Cardiac muscle cell (in vitro differentiated cells and primary cell): ENCODE results near the gene CCNB1IP1. TPM values are rescaled to one million over a fixed set of nuclear protein-coding genes. Genes with fewer than 3 reads are reported as not detected.
"Not testable (repeated sequence)": the region's sequence is repeated elsewhere in the genome, so short reads cannot be mapped to it uniquely, and the experiment has no call there.

Source experiments
- DNase-seq, 2 donors: peaks; one replicate each; pipeline versions ENCODE4 v3.0.0 to v3.0.0-alpha.2; 2010 to 2017; ENCODE audit warnings: low read depth in 1 of 2, low spot score in 1 of 2
- H3K27ac ChIP-seq: fragments of 200-600 bp; sonication (generic); 2 replicates; pipeline ENCODE4 v1.5.1; 2016
- H3K27me3 ChIP-seq: fragments of 200-600 bp; sonication (generic); 2 replicates; pipeline ENCODE4 v1.6.0; 2016; ENCODE audit warnings: control low read depth
- H3K36me3 ChIP-seq: fragments of 200-600 bp; sonication (generic); 2 replicates; pipeline ENCODE4 v1.5.1; 2016; ENCODE audit warnings: control low read depth
- H3K4me1 ChIP-seq: fragments of 200-600 bp; sonication (generic); 2 replicates; pipeline ENCODE4 v1.8.1; 2017; ENCODE audit warnings: low read depth, mild to moderate bottlenecking, mixed run types
- H3K4me3 ChIP-seq: fragments of 200-600 bp; sonication (generic); 2 replicates; pipeline ENCODE4 v1.5.1; 2016; ENCODE audit warnings: mild to moderate bottlenecking
- H3K9me3 ChIP-seq: fragments of 200-600 bp; sonication (generic); 2 replicates; pipeline ENCODE4 v1.5.1; 2017; ENCODE audit warnings: low read depth, mild to moderate bottlenecking, control low read depth
- CTCF ChIP-seq: IDR thresholded peaks from 2 replicates; pipeline ENCODE4 v1.5.1; 2012; ENCODE audit warnings: low read depth, mild to moderate bottlenecking, low read length
- polyA plus RNA-seq: library from polyadenylated mRNA; unstranded; fragments of >200 nt; fragmentation: Nextera tagmentation; extraction: Ambion mirVana; gene quantifications from 2 replicates; pipeline ENCODE4 v1.2.1, GENCODE V29; 2016
- total RNA-seq: library from RNA; depleted of rRNA; stranded (reverse); fragments of >200 nt; gene quantifications from 2 replicates; pipeline ENCODE4 v1.2.3, GENCODE V29; 2016

Gene CCNB1IP1
- total and polyA plus RNA-seq, 2 experiments from 2014 or later, result 63.7 to 152 TPM

- TF ChIP-seq CTCF, result no peak
- no peaks in the 10 kb centered on the region for H3K4me1 ChIP-seq
- H3K27ac ChIP-seq, result peak overlapping the region; percentile 90
- peak overlapping the region; percentile 66 for H3K4me3 ChIP-seq
- no peaks in the 10 kb centered on the region for H3K27me3 ChIP-seq
- peak in 1 of 2 donors; percentile 40 for DNase-seq
- H3K36me3 ChIP-seq, result peaks cover 14% of the 10 kb centered on the region
- H3K9me3 ChIP-seq, result no peaks in the 10 kb centered on the region
These were observed 10.8 kb upstream of the CCNB1IP1 start for GRCh38 chr14:20343862-20344220.

GRCh38 chr14:20343092-20343861 is 10.2 kb upstream of the CCNB1IP1 start, which contains the start of gene PARP2:
PARP2 (plus strand) TSS chr14:20343635; CDS start chr14:20343642, 7 bp downstream.
- peak within 1 kb of the TSS; percentile 66 for H3K4me3 ChIP-seq
- TF ChIP-seq CTCF, result no peak
- H3K4me1 ChIP-seq, result no peaks in the 10 kb centered on the region
- H3K27me3 ChIP-seq, result no peaks in the 10 kb centered on the region
- no peaks in the 10 kb centered on the region for H3K9me3 ChIP-seq
- H3K27ac ChIP-seq, result peak within 1 kb of the TSS; percentile 99
- H3K36me3 ChIP-seq, result peaks cover 11% of the 10 kb centered on the region
- DNase-seq, result peak; percentile 100

- H3K27ac ChIP-seq, result peak overlapping the region; percentile 99
- no peaks in the 10 kb centered on the region for H3K9me3 ChIP-seq
- H3K36me3 ChIP-seq, result peaks cover 3% of the 10 kb centered on the region
- TF ChIP-seq CTCF, result no peak
- no peak for DNase-seq
- peak overlapping the region; percentile 63 for H3K4me3 ChIP-seq
- H3K27me3 ChIP-seq, result no peaks in the 10 kb centered on the region
- no peaks in the 10 kb centered on the region for H3K4me1 ChIP-seq
These were observed 8.6 kb upstream of the CCNB1IP1 start for GRCh38 chr14:20341646-20342045.

GRCh38 chr14:20341032-20341431 is 8.0 kb upstream of the CCNB1IP1 start:
- not testable (repeated sequence) for H3K27ac ChIP-seq, DNase-seq, H3K27me3 ChIP-seq, H3K4me1 ChIP-seq, H3K9me3 ChIP-seq, H3K4me3 ChIP-seq, H3K36me3 ChIP-seq

- no peaks in the 10 kb centered on the region for H3K9me3 ChIP-seq
- no peak for TF ChIP-seq CTCF
- H3K27me3 ChIP-seq, result no peaks in the 10 kb centered on the region
- DNase-seq, result no peak
- peak overlapping the region; percentile 98 for H3K27ac ChIP-seq
- H3K4me3 ChIP-seq, result no peak overlapping the region
- peaks cover 8% of the 10 kb centered on the region for H3K4me1 ChIP-seq
- H3K36me3 ChIP-seq, result no peaks in the 10 kb centered on the region
These were observed 938 bp upstream of the CCNB1IP1 start for GRCh38 chr14:20334017-20334416.

- no peak for DNase-seq
- peak overlapping the region; percentile 84 for H3K4me3 ChIP-seq
- peaks cover 8% of the 10 kb centered on the region for H3K4me1 ChIP-seq
- H3K27ac ChIP-seq, result peak overlapping the region; percentile 98
- H3K9me3 ChIP-seq, result no peaks in the 10 kb centered on the region
- H3K36me3 ChIP-seq, result no peaks in the 10 kb centered on the region
- H3K27me3 ChIP-seq, result no peaks in the 10 kb centered on the region
- TF ChIP-seq CTCF, result no peak
These were observed 389 bp upstream of the CCNB1IP1 start for GRCh38 chr14:20333494-20333841.
